ENCODE results near the gene RC3H1. TPM values are rescaled to one million over a fixed set of nuclear protein-coding genes. Genes with fewer than 3 reads are reported as not detected.

Gene RC3H1
- total RNA-seq, 1 donor from 2014 or later, result 25.3 TPM

DNA sequence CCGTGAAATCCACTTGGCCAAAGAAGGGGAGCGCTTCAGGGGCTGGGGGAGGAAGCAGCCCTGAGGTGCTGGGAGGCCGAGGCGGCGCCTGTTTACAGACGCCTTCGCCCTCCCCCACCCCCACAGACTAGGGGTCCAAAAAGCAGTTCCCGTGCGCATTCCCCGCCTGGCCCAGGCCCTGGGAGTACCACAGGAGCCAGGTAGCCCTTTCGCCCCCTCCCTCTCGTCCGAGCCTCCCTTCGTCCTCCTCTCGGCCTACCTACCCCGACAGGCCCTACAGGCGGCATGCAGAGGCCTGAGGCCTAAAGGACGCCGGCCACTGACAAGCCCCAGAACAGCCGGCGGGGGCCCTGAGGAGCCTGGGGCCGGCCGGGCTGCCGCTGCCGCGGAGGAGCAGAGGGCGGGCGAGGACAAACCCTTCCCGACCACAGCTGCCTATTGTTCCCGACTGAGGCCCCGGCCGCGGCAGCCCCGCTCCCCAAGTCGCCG lies 522 bp downstream of the RC3H1 start:
- DNase-seq (ENCODE audit: extremely low spot score in 2 of 2), result no peak
- peak overlapping the region; percentile 75 to 83 for H3K4me3 ChIP-seq
- TF ChIP-seq CTCF (IDR thresholded peaks at IDR 0.05) (no peak), POLR2AphosphoS5 (IDR thresholded peaks at IDR 0.05; ENCODE audit: insufficient read depth in 1 of 2, low read depth in 1 of 2) (no peak), POLR2A (IDR thresholded peaks at IDR 0.05) (no peak)
- H3K9me3 ChIP-seq, result no peaks in the 10 kb centered on the region
- no peaks in the 10 kb centered on the region for H3K36me3 ChIP-seq
- H3K27me3 ChIP-seq, result no peaks in the 10 kb centered on the region
- peaks cover 53% of the 10 kb centered on the region for H3K4me1 ChIP-seq
- intact Hi-C loops (cut with DNase I), result no loop called here
- peak overlapping the region; percentile 93 for H3K27ac ChIP-seq

GRCh38 chr1:174018565-174018964 lies 3.6 kb downstream of the RC3H1 start:
- DNase-seq (ENCODE audit: extremely low spot score in 2 of 2), result no peak
- no peaks in the 10 kb centered on the region for H3K27me3 ChIP-seq
- TF ChIP-seq POLR2A (IDR thresholded peaks at IDR 0.05), result no peak
- no peak for TF ChIP-seq CTCF (IDR thresholded peaks at IDR 0.05)
- no peak for TF ChIP-seq POLR2AphosphoS5 (IDR thresholded peaks at IDR 0.05; ENCODE audit: insufficient read depth in 1 of 2, low read depth in 1 of 2)
- H3K27ac ChIP-seq, result no peak overlapping the region
- peaks cover 64% of the 10 kb centered on the region for H3K4me1 ChIP-seq
- intact Hi-C loops (cut with DNase I), result no loop called here
- H3K9me3 ChIP-seq, result no peaks in the 10 kb centered on the region
- no peaks in the 10 kb centered on the region for H3K36me3 ChIP-seq
- H3K4me3 ChIP-seq, result no peak overlapping the region

DNA sequence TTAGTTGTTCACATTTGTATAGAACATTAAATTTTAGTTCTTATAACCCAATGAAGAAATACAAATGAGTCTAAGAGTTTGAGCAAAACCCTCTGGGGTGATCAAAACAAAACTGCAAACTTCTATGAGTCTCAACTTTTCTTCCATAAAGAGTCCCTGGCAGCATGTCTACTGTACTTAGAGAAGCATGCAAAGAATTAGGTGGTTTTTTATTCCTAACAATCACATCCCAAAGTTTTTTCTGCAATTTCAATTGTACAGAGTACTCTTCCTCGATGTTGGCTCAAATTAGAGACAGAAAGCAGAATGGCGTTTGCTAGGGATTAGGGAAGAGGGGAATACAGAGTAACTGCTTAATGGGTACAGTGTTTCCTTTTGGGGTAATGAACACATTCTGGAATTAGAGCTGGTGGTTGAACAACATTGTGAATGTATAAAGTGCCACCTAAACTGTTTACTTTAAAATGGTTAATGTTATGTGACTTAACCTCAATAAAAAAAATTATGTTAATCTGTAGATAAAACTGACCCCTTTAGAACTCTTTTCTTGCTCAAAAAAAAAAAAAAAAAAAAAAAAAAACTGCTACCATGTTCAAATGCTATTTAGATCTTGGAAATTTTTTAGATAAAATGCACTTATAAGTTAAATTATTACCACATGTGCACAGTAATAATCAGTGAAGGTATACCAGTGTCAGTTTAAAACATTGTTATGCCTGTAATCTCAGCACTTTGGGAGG lies 4.8 kb downstream of the RC3H1 start:
- DNase-seq (ENCODE audit: extremely low spot score in 2 of 2), result no peak
- H3K27ac ChIP-seq, result no peak overlapping the region
- H3K4me1 ChIP-seq, result peaks cover 55% of the 10 kb centered on the region
- no peak for TF ChIP-seq POLR2A (IDR thresholded peaks at IDR 0.05)
- TF ChIP-seq POLR2AphosphoS5 (IDR thresholded peaks at IDR 0.05; ENCODE audit: insufficient read depth in 1 of 2, low read depth in 1 of 2), result no peak
- TF ChIP-seq CTCF (IDR thresholded peaks at IDR 0.05), result no peak
- no peaks in the 10 kb centered on the region for H3K9me3 ChIP-seq
- intact Hi-C loops (cut with DNase I), result no loop called here
- no peaks in the 10 kb centered on the region for H3K27me3 ChIP-seq
- H3K4me3 ChIP-seq, result no peak overlapping the region
- H3K36me3 ChIP-seq, result no peaks in the 10 kb centered on the region

DNA sequence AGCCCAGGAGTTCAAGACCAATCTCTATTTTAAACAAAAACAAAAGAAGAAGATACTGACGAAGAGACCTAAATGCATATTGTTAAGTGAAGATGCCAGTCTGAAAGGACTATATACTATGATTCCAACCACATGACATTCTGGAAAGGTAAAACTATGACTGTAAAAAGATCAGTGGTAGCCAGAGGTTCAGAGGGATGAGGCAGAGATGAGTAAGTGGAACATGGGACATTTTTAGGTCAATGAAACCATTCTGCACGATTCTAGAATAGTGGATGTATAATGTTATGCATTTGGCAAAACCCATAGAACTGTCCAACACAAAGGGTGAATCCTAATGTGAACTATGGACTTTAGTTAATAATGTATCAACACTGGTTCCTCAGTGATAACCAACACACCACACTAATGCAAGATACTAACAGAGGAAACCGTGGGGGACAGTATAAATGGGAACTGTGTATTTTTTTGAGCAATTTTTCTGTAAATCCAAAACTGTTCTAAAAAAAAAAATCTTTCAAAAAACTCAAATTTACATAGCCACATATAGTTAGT lies 8.2 kb downstream of the RC3H1 start:
- no peak overlapping the region for H3K27ac ChIP-seq
- intact Hi-C loops (cut with DNase I), result no loop called here
- no peaks in the 10 kb centered on the region for H3K27me3 ChIP-seq
- H3K4me1 ChIP-seq, result peaks cover 43% of the 10 kb centered on the region
- TF ChIP-seq CTCF (IDR thresholded peaks at IDR 0.05), result no peak
- TF ChIP-seq POLR2A (IDR thresholded peaks at IDR 0.05), result no peak
- no peak for TF ChIP-seq POLR2AphosphoS5 (IDR thresholded peaks at IDR 0.05; ENCODE audit: insufficient read depth in 1 of 2, low read depth in 1 of 2)
- no peaks in the 10 kb centered on the region for H3K36me3 ChIP-seq
- no peaks in the 10 kb centered on the region for H3K9me3 ChIP-seq
- DNase-seq (ENCODE audit: extremely low spot score in 2 of 2), result no peak
- H3K4me3 ChIP-seq, result no peak overlapping the region

GRCh38 chr1:174008979-174009378 lies 13.2 kb downstream of the RC3H1 start:
- DNase-seq (ENCODE audit: extremely low spot score in 2 of 2), result no peak
- H3K4me3 ChIP-seq, result no peak overlapping the region
- peaks cover 55% of the 10 kb centered on the region for H3K4me1 ChIP-seq
- TF ChIP-seq POLR2A (IDR thresholded peaks at IDR 0.05) (no peak), POLR2AphosphoS5 (IDR thresholded peaks at IDR 0.05; ENCODE audit: insufficient read depth in 1 of 2, low read depth in 1 of 2) (no peak), CTCF (IDR thresholded peaks at IDR 0.05) (no peak)
- no peaks in the 10 kb centered on the region for H3K36me3 ChIP-seq
- H3K27ac ChIP-seq, result no peak overlapping the region
- H3K9me3 ChIP-seq, result no peaks in the 10 kb centered on the region
- no peaks in the 10 kb centered on the region for H3K27me3 ChIP-seq
- intact Hi-C loops (cut with DNase I), result loop anchor here (5.0 kb wide), 1 partner anchor 1073 kb away; no protein-coding TSS in a partner anchor
